ENCODE results near the gene IGF2BP1.

Gene IGF2BP1

GRCh38 chr17:48997103-48997826 is at the start of gene IGF2BP1:
TSS of gene IGF2BP1 (plus strand) at chr17:48997385. CDS start at chr17:48997746, 361 bp downstream.
- no peak for DNase-seq (ENCODE audit: low read depth)

- no peak for DNase-seq (ENCODE audit: low read depth)
Observed at GRCh38 chr17:48951572-48951971, 45.6 kb upstream of the IGF2BP1 start.

GRCh38 chr17:48952904-48953303 is 44.3 kb upstream of the IGF2BP1 start:
- DNase-seq (ENCODE audit: low read depth), result no peak

DNA sequence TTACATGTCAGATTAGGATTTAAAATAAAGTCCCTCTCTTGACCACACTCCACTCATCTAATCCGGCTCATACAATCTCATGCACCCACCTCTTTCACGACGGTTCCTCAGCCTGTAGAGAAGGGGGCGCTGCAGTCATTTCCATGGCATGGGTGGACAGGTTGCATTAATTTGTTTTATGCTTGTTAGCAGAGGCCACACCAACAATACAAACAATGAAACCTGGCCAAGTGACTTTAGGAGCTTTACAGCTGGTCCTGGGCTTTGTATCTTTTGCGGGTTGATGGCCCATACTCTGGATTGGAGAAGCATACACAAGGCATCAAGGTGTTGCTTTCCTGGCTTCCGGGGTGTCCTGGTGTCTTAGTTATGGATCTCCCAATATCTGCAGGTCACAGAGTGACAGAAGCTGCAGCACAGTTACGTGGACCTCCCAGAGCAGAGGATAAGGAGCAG is 42.9 kb upstream of the IGF2BP1 start:
- no peak for DNase-seq (ENCODE audit: low read depth)

GRCh38 chr17:48960834-48961515 is 36.2 kb upstream of the IGF2BP1 start:
- DNase-seq (ENCODE audit: low read depth), result no peak

GRCh38 chr17:48961516-48962233 is 35.5 kb upstream of the IGF2BP1 start:
- no peak for DNase-seq (ENCODE audit: low read depth)

GRCh38 chr17:48970224-48970623 is 27.0 kb upstream of the IGF2BP1 start:
- no peak for DNase-seq (ENCODE audit: low read depth)

- no peak for DNase-seq (ENCODE audit: low read depth)
Observed at GRCh38 chr17:48970865-48971687, 26.1 kb upstream of the IGF2BP1 start.

DNA sequence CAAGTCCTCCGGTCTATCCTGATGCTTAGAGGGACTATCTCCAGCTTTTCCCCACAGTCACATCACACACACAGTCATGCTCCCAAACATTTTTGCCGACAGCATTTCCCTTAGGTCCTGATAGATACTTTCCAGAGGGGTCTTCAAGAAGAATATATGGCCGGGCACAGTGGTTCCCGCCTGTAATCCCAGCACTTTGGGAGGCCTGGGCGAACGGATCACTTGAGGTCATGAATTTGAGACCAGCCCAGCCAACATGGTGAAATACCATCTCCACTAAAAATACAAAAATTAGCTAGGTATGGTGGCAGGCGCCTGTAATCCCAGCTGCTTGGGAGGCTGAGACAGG is 24.5 kb upstream of the IGF2BP1 start:
- DNase-seq (ENCODE audit: low read depth), result peak; percentile 50

- no peak for DNase-seq (ENCODE audit: low read depth)
Observed at GRCh38 chr17:48973806-48974205, 23.4 kb upstream of the IGF2BP1 start.

DNA sequence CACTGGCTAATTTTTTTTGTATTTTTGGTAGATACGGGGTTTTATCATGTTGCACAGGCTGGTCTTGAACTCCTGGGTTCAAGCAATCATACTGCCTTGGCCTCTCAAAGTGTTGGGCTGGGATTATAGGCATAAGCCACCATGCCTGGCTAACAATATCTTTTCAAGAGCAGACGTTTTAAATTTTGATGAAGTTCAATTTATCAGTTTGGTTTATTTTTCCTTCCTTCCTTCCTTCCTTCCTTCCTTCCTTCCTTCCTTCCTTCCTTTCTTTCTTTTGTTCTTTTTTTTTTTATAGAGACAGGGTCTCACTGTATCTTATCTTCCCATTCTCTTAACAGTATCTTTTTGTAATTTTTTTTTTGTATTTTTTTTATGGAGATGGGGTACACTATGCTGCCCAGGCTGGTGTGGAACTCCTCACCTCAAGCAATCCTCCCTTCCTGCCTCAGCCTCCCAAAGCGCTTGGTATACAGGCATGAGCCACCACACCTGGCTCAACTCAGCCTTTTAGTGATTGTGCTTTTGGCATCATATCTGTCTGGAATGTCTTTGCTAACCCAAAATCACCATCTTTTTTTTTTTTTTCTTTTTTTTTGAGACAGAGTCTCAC is 15.2 kb upstream of the IGF2BP1 start:
- no peak for DNase-seq (ENCODE audit: low read depth)

- DNase-seq (ENCODE audit: low read depth), result no peak
Observed at GRCh38 chr17:48985436-48986245, 11.5 kb upstream of the IGF2BP1 start.

DNA sequence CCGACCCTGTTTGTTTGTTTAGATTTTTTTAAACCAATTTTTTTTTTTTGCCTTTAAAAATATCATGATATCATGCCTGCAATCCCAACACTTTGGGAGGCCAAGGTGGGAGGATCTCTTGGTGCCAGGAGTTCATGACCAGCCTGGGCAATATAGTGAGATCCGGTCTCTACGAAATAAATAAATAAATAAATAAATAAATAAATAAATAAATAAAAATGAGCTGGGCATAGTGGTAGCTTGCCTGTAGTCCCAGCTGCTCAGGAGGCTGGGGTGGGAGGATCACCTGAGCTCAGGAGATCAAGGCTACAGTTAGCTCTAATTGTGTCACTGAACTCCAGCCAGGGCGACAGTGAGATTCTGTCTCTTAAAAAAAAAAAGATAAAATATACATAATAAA is 8.1 kb upstream of the IGF2BP1 start:
- no peak for DNase-seq (ENCODE audit: low read depth)

- DNase-seq (ENCODE audit: low read depth), result no peak
Observed at GRCh38 chr17:48990882-48991357, 6.3 kb upstream of the IGF2BP1 start.

DNA sequence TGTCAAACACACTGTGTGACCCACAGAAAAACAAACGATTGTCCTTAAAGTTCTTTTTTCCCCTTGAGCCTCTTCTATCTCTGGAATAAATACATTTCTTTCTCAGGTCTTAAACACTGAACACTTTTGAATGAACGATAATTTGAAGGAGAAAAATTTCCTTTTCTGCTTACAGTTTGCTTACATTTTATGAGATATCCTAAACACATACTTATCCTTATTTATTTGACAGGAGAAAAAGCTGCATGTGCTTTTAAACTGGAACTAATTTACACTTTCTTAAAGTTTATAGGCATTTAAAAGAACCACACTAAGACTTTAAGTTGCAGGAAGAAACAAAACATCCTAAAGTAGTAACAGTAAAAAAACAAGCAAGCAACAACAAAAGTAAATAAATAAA is 4.7 kb upstream of the IGF2BP1 start:
- DNase-seq (ENCODE audit: low read depth), result no peak

DNA sequence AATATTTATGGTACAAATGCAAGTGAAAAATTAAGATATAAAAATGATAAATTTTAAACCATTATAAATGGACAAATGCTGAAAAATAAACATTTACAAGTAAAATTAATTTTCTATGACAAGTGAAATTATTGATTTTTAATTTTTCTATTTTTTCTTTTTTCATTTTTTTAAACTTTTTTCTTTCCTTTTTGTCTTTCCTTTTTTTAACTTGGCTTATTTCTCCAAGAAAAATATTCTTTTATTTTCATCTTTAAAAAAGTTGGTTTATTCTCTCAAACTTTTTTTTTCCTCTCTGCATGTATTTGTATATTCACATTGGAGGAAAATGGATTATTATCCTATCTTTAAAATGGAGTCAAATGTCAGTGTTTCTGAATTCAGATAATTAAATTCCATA is 3.9 kb upstream of the IGF2BP1 start:
- DNase-seq (ENCODE audit: low read depth), result no peak

- DNase-seq (ENCODE audit: low read depth), result no peak
Observed at GRCh38 chr17:48993951-48994350, 3.2 kb upstream of the IGF2BP1 start.

GRCh38 chr17:48994549-48995303 is 2.5 kb upstream of the IGF2BP1 start:
- DNase-seq (ENCODE audit: low read depth), result no peak

- no peak for DNase-seq (ENCODE audit: low read depth)
Observed at GRCh38 chr17:48995304-48995973, 1.7 kb upstream of the IGF2BP1 start.

Data from HS-27A (cell line).